Keratinocyte (primary cell): ENCODE measurements around the gene CEP85L. TPM values are rescaled to one million over a fixed set of nuclear protein-coding genes. Genes with fewer than 3 reads are reported as not detected.

ENCODE experiments used
- DNase-seq: peaks from one replicate; pipeline ENCODE4 v3.0.0-alpha.2; 2011; ENCODE audit warnings: low read depth, missing footprints, low spot score
- FAIRE-seq: peaks from 2 replicates; lab custom pipeline; 2011; peaks lifted over from hg19 to GRCh38; lab: Jason Lieb, UNC
- H2AFZ ChIP-seq: 2 replicates; pipeline ENCODE4 v1.6.0; 2012; ENCODE audit warnings: low read length, control low read depth, inconsistent platforms; ENCODE audit not compliant: control insufficient read depth
- H3K27ac ChIP-seq: 2 replicates; pipeline ENCODE4 v1.5.1; 2011; ENCODE audit warnings: low read length; ENCODE audit not compliant: control insufficient read depth, insufficient read depth
- H3K27me3 ChIP-seq: 3 replicates; pipeline ENCODE4 v1.6.0; 2011; ENCODE audit warnings: low read length; ENCODE audit not compliant: control insufficient read depth, insufficient read depth; ENCODE audit errors: extremely low read depth
- H3K36me3 ChIP-seq, 2 experiments: 2 replicates in 1 of 2; 3 replicates in 1 of 2; pipeline ENCODE4 v1.5.1; 2011; ENCODE audit warnings: low read length in 2 of 2, mild to moderate bottlenecking in 1 of 2; ENCODE audit not compliant: control insufficient read depth in 2 of 2, insufficient read depth in 2 of 2; ENCODE audit errors: extremely low read depth in 1 of 2
- H3K4me1 ChIP-seq: 3 replicates; pipeline ENCODE4 v1.5.1; 2011; ENCODE audit warnings: low read length; ENCODE audit not compliant: control insufficient read depth, insufficient read depth; ENCODE audit errors: extremely low read depth
- H3K4me2 ChIP-seq: 3 replicates; pipeline ENCODE4 v1.6.0; 2011; ENCODE audit warnings: low read depth, low read length; ENCODE audit not compliant: control insufficient read depth, insufficient read depth; ENCODE audit errors: extremely low read depth
- H3K4me3 ChIP-seq, 3 experiments: fragments of 200-600 bp in 1 of 3; sonication (generic) in 1 of 3; 2 replicates in 2 of 3; 3 replicates in 1 of 3; pipeline ENCODE4 v1.5.1; 2011 to 2016; ENCODE audit warnings: low read length in 3 of 3, mild to moderate bottlenecking in 3 of 3, control low read depth in 2 of 3, inconsistent platforms in 1 of 3, low read depth in 1 of 3, mixed read lengths in 1 of 3, mixed run types in 1 of 3, moderate library complexity in 1 of 3; ENCODE audit not compliant: control insufficient read depth in 2 of 3, insufficient read depth in 2 of 3; ENCODE audit errors: extremely low read depth in 1 of 3
- H3K79me2 ChIP-seq: 2 replicates; pipeline ENCODE4 v1.6.0; 2012; ENCODE audit warnings: low read length; ENCODE audit not compliant: control insufficient read depth, insufficient read depth
- H3K9ac ChIP-seq: 3 replicates; pipeline ENCODE4 v1.6.0; 2011; ENCODE audit warnings: low read length; ENCODE audit not compliant: control insufficient read depth, insufficient read depth; ENCODE audit errors: extremely low read depth
- H3K9me1 ChIP-seq: 3 replicates; pipeline ENCODE4 v1.6.0; 2011; ENCODE audit warnings: low read length; ENCODE audit not compliant: control insufficient read depth, insufficient read depth; ENCODE audit errors: extremely low read depth
- H3K9me3 ChIP-seq: 2 replicates; pipeline ENCODE4 v1.5.1; 2012; ENCODE audit warnings: low read depth, low read length; ENCODE audit not compliant: control insufficient read depth
- H4K20me1 ChIP-seq: 3 replicates; pipeline ENCODE4 v1.6.0; 2011; ENCODE audit warnings: low read length; ENCODE audit not compliant: control insufficient read depth, insufficient read depth; ENCODE audit errors: extremely low read depth
- CTCF ChIP-seq, 3 experiments: IDR thresholded peaks in 1 of 3; conservative IDR thresholded peaks in 1 of 3; optimal IDR thresholded peaks in 1 of 3; 2 replicates in 2 of 3; 3 replicates in 1 of 3; pipeline versions ENCODE3 to v1.5.1; 2011; ENCODE audit warnings: low read length in 3 of 3, mild to moderate bottlenecking in 3 of 3, moderate library complexity in 2 of 3, control low read depth in 1 of 3, inconsistent platforms in 1 of 3; ENCODE audit not compliant: insufficient read depth in 2 of 3; ENCODE audit errors: extremely low read depth in 1 of 3
- EZH2 ChIP-seq: IDR thresholded peaks from one replicate; pipeline ENCODE4 v1.6.1; 2012; ENCODE audit warnings: inconsistent platforms, mild to moderate bottlenecking, low read length, moderate library complexity
- dilution Hi-C: fragments of 300-500 bp; cut with MboI; formaldehyde crosslinking; loops from one replicate; pipeline ENCODE4 v1.7.0; 2020; ENCODE audit warnings: low sequenced_read_pairs; ENCODE audit not compliant: extremely low pct_ligation_motif_present
- polyA plus RNA-seq, 5 experiments: library from polyadenylated mRNA; depleted of rRNA in 3 of 5; stranded (reverse) in 3 of 5; stranded (forward) in 1 of 5; unstranded in 1 of 5; fragments of >200 nt; gene quantifications; 1 replicate in 1 of 5; 2 replicates in 3 of 5; 3 replicates in 1 of 5; pipeline versions ENCODE4 v1.2.1 to v1.2.3, GENCODE V29; 2011 to 2012; ENCODE audit warnings: missing spikeins in 2 of 5, low read depth in 1 of 5, low replicate concordance in 1 of 5

Gene CEP85L
- polyA plus RNA-seq, 1 donor (not counting 4 experiments of a cell fraction or from before 2014, with no cell fraction given): 3.5 TPM

- no peaks in the 10 kb centered on the region for H3K79me2 ChIP-seq
- H4K20me1 ChIP-seq: no peaks in the 10 kb centered on the region
- DNase-seq (no peak), FAIRE-seq (no peak)
- H3K9me3 ChIP-seq: no peaks in the 10 kb centered on the region
- no peaks in the 10 kb centered on the region for H3K36me3 ChIP-seq
- H3K4me3 ChIP-seq: no peak overlapping the region
- no peaks in the 10 kb centered on the region for H3K27me3 ChIP-seq
- TF ChIP-seq CTCF (optimal IDR thresholded peaks at IDR 0.05 in 1 of 3, IDR thresholded peaks at IDR 0.05 in 1 of 3, conservative IDR thresholded peaks at IDR 0.05 in 1 of 3; ENCODE audit: extremely low read depth in 1 of 3, insufficient read depth in 2 of 3, low read length in 3 of 3): no peak
- no peak overlapping the region for H3K9ac ChIP-seq
- H3K9me1 ChIP-seq: no peaks in the 10 kb centered on the region
- no peaks in the 10 kb centered on the region for H3K4me1 ChIP-seq
- H3K4me2 ChIP-seq: no peak overlapping the region
- dilution Hi-C loops: no loop called here
- H3K27ac ChIP-seq: no peak overlapping the region
- no peak overlapping the region for H2AFZ ChIP-seq
These were observed 182.5 kb downstream of the CEP85L start for GRCh38 chr6:118468682-118469465.

- Histone ChIP-seq H3K9me1 (no peaks in the 10 kb centered on the region), H4K20me1 (no peaks in the 10 kb centered on the region), H3K79me2 (no peaks in the 10 kb centered on the region), H3K9me3 (no peaks in the 10 kb centered on the region), H3K27ac (no peak overlapping the region), H3K27me3 (no peaks in the 10 kb centered on the region), H3K36me3 (no peaks in the 10 kb centered on the region), H2AFZ (no peak overlapping the region), H3K4me1 (no peaks in the 10 kb centered on the region), H3K4me2 (no peak overlapping the region), H3K9ac (no peak overlapping the region), H3K4me3 (no peak overlapping the region)
- no peak for FAIRE-seq
- dilution Hi-C loops: no loop called here
- no peak for TF ChIP-seq CTCF (optimal IDR thresholded peaks at IDR 0.05 in 1 of 3, IDR thresholded peaks at IDR 0.05 in 1 of 3, conservative IDR thresholded peaks at IDR 0.05 in 1 of 3; ENCODE audit: extremely low read depth in 1 of 3, insufficient read depth in 2 of 3, low read length in 3 of 3)
- no peak for TF ChIP-seq EZH2
- DNase-seq: no peak
These were observed 184.2 kb downstream of the CEP85L start for GRCh38 chr6:118467181-118467580.
